IMR-90 (cell line): ENCODE data around the gene STON2. TPM values are rescaled to one million over a fixed set of nuclear protein-coding genes. Genes with fewer than 3 reads are reported as not detected.

Experiments
- ATAC-seq: fragments of 200-7000 bp; cut with Tn5 transposase; 2 replicates; pipeline ENCODE4 v1.9.1; 2020; ENCODE audit warnings: low read depth, mild to moderate bottlenecking, moderate library complexity
- BruUV-seq: library from RNA; stranded (reverse); fragments of 400-500 nt; replicated peaks from 2 replicates; lab custom pipeline; 2021; lab: Mats Ljungman, UMichigan
- CTCF ChIA-PET: fragments of 300-600 bp; formaldehyde crosslinking; extraction: SDS; loops from one replicate; lab custom pipeline; 2021; ENCODE audit warnings: antibody characterized with exemption; lab: Yijun Ruan, JAX
- POLR2A ChIA-PET: fragments of 300-600 bp; sonication (Branson Sonifier 250); formaldehyde crosslinking; loops from one replicate; lab custom pipeline; 2022; ENCODE audit warnings: antibody characterized with exemption; ENCODE audit not compliant: unreplicated experiment; lab: Charles Lee
- DNase-seq: peaks from one replicate; pipeline ENCODE4 v3.0.0; 2013
- H2AFZ ChIP-seq: replicated peaks from 2 replicates; pipeline ENCODE3; 2013; ENCODE audit warnings: low read length, mild to moderate bottlenecking; ENCODE audit not compliant: poor library complexity
- H2AK5ac ChIP-seq: 2 replicates; pipeline ENCODE4 v1.6.1; 2013; ENCODE audit warnings: low read depth, low read length, inconsistent platforms
- H2AK9ac ChIP-seq: replicated peaks from 2 replicates; pipeline ENCODE3; 2013; ENCODE audit warnings: mild to moderate bottlenecking, low read depth, low read length, moderate library complexity; ENCODE audit not compliant: poor library complexity
- H2BK120ac ChIP-seq: 2 replicates; pipeline ENCODE4 v1.6.1; 2013; ENCODE audit warnings: low read depth, low read length, inconsistent platforms
- H2BK15ac ChIP-seq: 3 replicates; pipeline ENCODE4 v1.6.1; 2013; ENCODE audit warnings: low read depth, low read length, inconsistent platforms
- H2BK20ac ChIP-seq: 2 replicates; pipeline ENCODE4 v1.6.1; 2013; ENCODE audit warnings: low read depth, mild to moderate bottlenecking, inconsistent platforms, low read length, moderate library complexity
- H2BK5ac ChIP-seq: 2 replicates; pipeline ENCODE4 v1.6.1; 2013; ENCODE audit warnings: mild to moderate bottlenecking, low read depth, low read length, inconsistent platforms; ENCODE audit not compliant: poor library complexity, severe bottlenecking
- H3K14ac ChIP-seq: replicated peaks from 2 replicates; pipeline ENCODE4 v1.6.1; 2013; ENCODE audit warnings: low read depth, low read length, inconsistent platforms
- H3K18ac ChIP-seq: 2 replicates; pipeline ENCODE4 v1.6.1; 2013; ENCODE audit warnings: low read depth, low read length, control low read depth
- H3K23ac ChIP-seq: 2 replicates; pipeline ENCODE4 v1.6.1; 2013; ENCODE audit warnings: low read depth, low read length, inconsistent platforms
- H3K27ac ChIP-seq: 2 replicates; pipeline ENCODE4 v1.5.1; 2013; ENCODE audit warnings: mild to moderate bottlenecking, control low read depth, low read length; ENCODE audit not compliant: insufficient read depth
- H3K27me3 ChIP-seq: 2 replicates; pipeline ENCODE4 v1.6.1; 2013; ENCODE audit warnings: low read length; ENCODE audit not compliant: control insufficient read depth, insufficient read depth
- H3K36me3 ChIP-seq: 2 replicates; pipeline ENCODE4 v1.6.1; 2013; ENCODE audit warnings: low read length, mixed read lengths; ENCODE audit not compliant: control insufficient read depth, insufficient read depth
- H3K4ac ChIP-seq: 2 replicates; pipeline ENCODE4 v1.6.1; 2013; ENCODE audit warnings: low read depth, low read length, inconsistent platforms
- H3K4me1 ChIP-seq: 2 replicates; pipeline ENCODE4 v1.6.1; 2013; ENCODE audit warnings: low read length, mixed read lengths; ENCODE audit not compliant: control insufficient read depth, insufficient read depth
- H3K4me2 ChIP-seq: 2 replicates; pipeline ENCODE4 v1.6.1; 2013; ENCODE audit warnings: low read depth, mild to moderate bottlenecking, control low read depth, low read length, moderate library complexity
- H3K4me3 ChIP-seq: 2 replicates; pipeline ENCODE4 v1.5.1; 2013; ENCODE audit warnings: low read depth, mild to moderate bottlenecking, control low read depth, low read length, moderate library complexity; ENCODE audit not compliant: insufficient read depth
- H3K56ac ChIP-seq: 2 replicates; pipeline ENCODE4 v1.6.1; 2013; ENCODE audit warnings: low read length, inconsistent platforms; ENCODE audit not compliant: insufficient read depth; ENCODE audit errors: extremely low read depth
- H3K79me1 ChIP-seq, 2 experiments: 2 replicates each; pipeline ENCODE4 v1.6.1; 2013; ENCODE audit warnings: low read length in 2 of 2, inconsistent platforms in 1 of 2, low read depth in 1 of 2
- H3K9ac ChIP-seq: 2 replicates; pipeline ENCODE4 v1.6.1; 2013; ENCODE audit warnings: low read depth, low read length, control low read depth
- H3K9me1 ChIP-seq: 2 replicates; pipeline ENCODE4 v1.6.1; 2013; ENCODE audit warnings: low read length, inconsistent platforms; ENCODE audit not compliant: insufficient read depth
- H3K9me3 ChIP-seq: 2 replicates; pipeline ENCODE4 v1.6.1; 2013; ENCODE audit warnings: low read length; ENCODE audit not compliant: control insufficient read depth, insufficient read depth
- H4K20me1 ChIP-seq: 2 replicates; pipeline ENCODE4 v1.6.1; 2013; ENCODE audit warnings: low read length, inconsistent platforms; ENCODE audit not compliant: insufficient read depth
- H4K5ac ChIP-seq: 2 replicates; pipeline ENCODE4 v1.6.1; 2013; ENCODE audit warnings: mild to moderate bottlenecking, low read depth, low read length, control low read depth
- H4K8ac ChIP-seq, 2 experiments: 2 replicates each; pipeline ENCODE4 v1.6.1; 2013; ENCODE audit warnings: low read depth in 2 of 2, low read length in 2 of 2, control low read depth in 1 of 2, inconsistent platforms in 1 of 2
- H4K91ac ChIP-seq: 2 replicates; pipeline ENCODE4 v1.6.1; 2013; ENCODE audit warnings: low read depth, low read length, inconsistent platforms; ENCODE audit not compliant: insufficient read depth
- BHLHE40 ChIP-seq: fragments of 150-350 bp; IDR thresholded peaks from 2 replicates; pipeline ENCODE4 v1.6.1; 2016; ENCODE audit warnings: mild to moderate bottlenecking, low read depth, low read length
- CEBPB ChIP-seq: IDR thresholded peaks from 2 replicates; pipeline ENCODE4 v1.6.1; 2012; ENCODE audit warnings: low read depth, low read length, improper control_type of control experiment
- CHD1 ChIP-seq: IDR thresholded peaks from 2 replicates; pipeline ENCODE4 v1.6.1; 2012; ENCODE audit warnings: low read depth, low read length, improper control_type of control experiment
- CTCF ChIP-seq: conservative IDR thresholded peaks from 2 replicates; pipeline ENCODE4 v1.5.1; 2012; ENCODE audit warnings: mild to moderate bottlenecking, low read depth, low read length, improper control_type of control experiment
- FOS ChIP-seq: fragments of 150-350 bp; IDR thresholded peaks from 2 replicates; pipeline ENCODE4 v1.6.1; 2016; ENCODE audit warnings: low read depth, low read length
- MAFK ChIP-seq: IDR thresholded peaks from 2 replicates; pipeline ENCODE4 v1.6.1; 2012; ENCODE audit warnings: low read depth, low read length, improper control_type of control experiment
- MXI1 ChIP-seq: IDR thresholded peaks from 2 replicates; pipeline ENCODE4 v1.6.1; 2012; ENCODE audit warnings: low read depth, mild to moderate bottlenecking, low read length, moderate library complexity, borderline replicate concordance
- NFE2L2 ChIP-seq: fragments of 150-350 bp; IDR thresholded peaks from 2 replicates; pipeline ENCODE4 v1.6.1; 2016; ENCODE audit warnings: low read depth, mild to moderate bottlenecking, low read length
- POLR2A ChIP-seq: IDR thresholded peaks from 2 replicates; pipeline ENCODE4 v1.6.1; 2012; ENCODE audit warnings: mild to moderate bottlenecking, low read depth, low read length
- RAD21 ChIP-seq: IDR thresholded peaks from 2 replicates; pipeline ENCODE4 v1.6.1; 2012; ENCODE audit warnings: low read length, improper control_type of control experiment
- RCOR1 ChIP-seq: IDR thresholded peaks from 2 replicates; pipeline ENCODE4 v1.6.1; 2012; ENCODE audit warnings: mild to moderate bottlenecking, low read length, improper control_type of control experiment; ENCODE audit not compliant: insufficient replicate concordance
- RFX5 ChIP-seq: IDR thresholded peaks from 2 replicates; pipeline ENCODE4 v1.8.0; 2012; ENCODE audit warnings: low read depth, mild to moderate bottlenecking, low read length, moderate library complexity
- SMC3 ChIP-seq: fragments of 150-350 bp; IDR thresholded peaks from 2 replicates; pipeline ENCODE4 v1.6.1; 2016; ENCODE audit warnings: low read depth, mild to moderate bottlenecking, antibody characterized with exemption, low read length, moderate library complexity
- WGBS, 2 experiments: methylation state at CpG; one replicate each; pipeline versions ENCODE4 v1.1.5 to v1.1.7; 2013; ENCODE audit warnings: missing lambda C conversion rate in 2 of 2; ENCODE audit not compliant: insufficient read length in 1 of 2; ENCODE audit errors: extremely low coverage in 2 of 2; 5-methylcytosine and 5-hydroxymethylcytosine counted together
- dilution Hi-C: fragments of 300-500 bp; cut with HindIII; formaldehyde crosslinking; loops from one replicate; pipeline ENCODE4 v1.14.3; 2018; ENCODE audit warnings: low sequenced_read_pairs; ENCODE audit not compliant: unreplicated experiment
- in situ Hi-C: fragments of 300-500 bp; cut with MboI; formaldehyde crosslinking; loops from 3 replicates; pipeline ENCODE4 v1.14.3; 2019; ENCODE audit warnings: low sequenced_read_pairs, inconsistent platforms, mixed read lengths
- intact Hi-C: fragments of 100-400 bp; cut with micrococcal nuclease; formaldehyde crosslinking; loops from 2 replicates; pipeline ENCODE4 v1.10.0; 2022
- polyA plus RNA-seq, 3 experiments: library from polyadenylated mRNA; depleted of rRNA; stranded (reverse); fragments of >200 nt; gene quantifications; 2 replicates each; pipeline ENCODE4 v1.2.3, GENCODE V29; 2012; ENCODE audit warnings: low replicate concordance in 1 of 3
- total RNA-seq: library from RNA; depleted of rRNA; stranded (reverse); fragments of >200 nt; gene quantifications from 2 replicates; pipeline ENCODE4 v1.2.3, GENCODE V29; 2012
- TF ChIP-seq, protein P1 (sequence below): fragments of 150-350 bp; IDR thresholded peaks from 2 replicates; pipeline ENCODE4 v1.6.1; 2017; ENCODE audit warnings: mild to moderate bottlenecking, antibody characterized with exemption, low read length, low read depth
- TF ChIP-seq, protein P2 (sequence below): fragments of 150-350 bp; IDR thresholded peaks from 2 replicates; pipeline ENCODE4 v1.6.1; 2016; ENCODE audit warnings: low read depth, mild to moderate bottlenecking, low read length, moderate library complexity, borderline replicate concordance

STON2 gene
- total and polyA plus RNA-seq, 2 of the 4 experiments (the other 2 are of a cell fraction): not detected

DNA sequence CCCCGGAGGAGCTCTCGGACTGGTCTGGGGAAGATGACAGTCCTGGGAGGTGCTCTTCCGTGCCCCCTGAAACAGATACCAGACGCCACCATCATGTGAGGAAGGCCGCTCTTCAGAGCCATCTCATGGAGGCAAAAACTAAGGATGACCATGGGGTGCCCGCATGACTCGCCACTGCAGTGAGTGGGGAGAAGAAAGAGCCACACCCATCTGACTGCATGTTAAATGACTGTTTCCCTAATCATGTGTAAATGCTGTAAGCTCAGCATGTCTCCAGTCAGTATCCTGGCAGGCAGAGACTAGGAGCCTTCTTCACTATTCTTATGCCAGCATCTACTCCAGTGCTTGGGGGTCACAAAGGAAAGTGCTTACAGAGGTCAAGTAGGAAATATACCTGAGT lies 4.0 kb downstream of the STON2 start:
- H3K9me3 ChIP-seq: no peaks in the 10 kb centered on the region
- H3K4ac ChIP-seq: no peak overlapping the region
- H3K4me1 ChIP-seq: no peaks in the 10 kb centered on the region
- H2BK20ac ChIP-seq: no peak overlapping the region
- no peaks in the 10 kb centered on the region for H3K9me1 ChIP-seq
- ChIA-PET CTCF (interaction anchor here (1.3 kb wide), 1 partner anchor 68 kb away, joined by 3 read pairs; no protein-coding TSS in a partner anchor), POLR2A (no interaction called here)
- in situ Hi-C loops (no loop called here), dilution Hi-C loops (no loop called here), intact Hi-C loops (no loop called here)
- TF ChIP-seq SMC3: no peak
- TF ChIP-seq MXI1: no peak
- no peak for TF ChIP-seq RCOR1
- TF ChIP-seq CHD1: no peak
- TF ChIP-seq CEBPB: no peak
- no peak for TF ChIP-seq BHLHE40
- no peak for TF ChIP-seq NFE2L2
- no peak for TF ChIP-seq RAD21
- no peak for TF ChIP-seq FOS
- TF ChIP-seq, protein P1, sequence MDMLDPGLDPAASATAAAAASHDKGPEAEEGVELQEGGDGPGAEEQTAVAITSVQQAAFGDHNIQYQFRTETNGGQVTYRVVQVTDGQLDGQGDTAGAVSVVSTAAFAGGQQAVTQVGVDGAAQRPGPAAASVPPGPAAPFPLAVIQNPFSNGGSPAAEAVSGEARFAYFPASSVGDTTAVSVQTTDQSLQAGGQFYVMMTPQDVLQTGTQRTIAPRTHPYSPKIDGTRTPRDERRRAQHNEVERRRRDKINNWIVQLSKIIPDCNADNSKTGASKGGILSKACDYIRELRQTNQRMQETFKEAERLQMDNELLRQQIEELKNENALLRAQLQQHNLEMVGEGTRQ: no peak
- no peak for TF ChIP-seq CTCF
- TF ChIP-seq MAFK: no peak
- TF ChIP-seq POLR2A: no peak
- TF ChIP-seq RFX5: no peak
- TF ChIP-seq, protein P2, sequence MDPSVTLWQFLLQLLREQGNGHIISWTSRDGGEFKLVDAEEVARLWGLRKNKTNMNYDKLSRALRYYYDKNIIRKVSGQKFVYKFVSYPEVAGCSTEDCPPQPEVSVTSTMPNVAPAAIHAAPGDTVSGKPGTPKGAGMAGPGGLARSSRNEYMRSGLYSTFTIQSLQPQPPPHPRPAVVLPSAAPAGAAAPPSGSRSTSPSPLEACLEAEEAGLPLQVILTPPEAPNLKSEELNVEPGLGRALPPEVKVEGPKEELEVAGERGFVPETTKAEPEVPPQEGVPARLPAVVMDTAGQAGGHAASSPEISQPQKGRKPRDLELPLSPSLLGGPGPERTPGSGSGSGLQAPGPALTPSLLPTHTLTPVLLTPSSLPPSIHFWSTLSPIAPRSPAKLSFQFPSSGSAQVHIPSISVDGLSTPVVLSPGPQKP: no peak
- H3K56ac ChIP-seq: no peak overlapping the region
- no peak overlapping the region for H2AK5ac ChIP-seq
- no peak overlapping the region for H4K5ac ChIP-seq
- no peak overlapping the region for H4K8ac ChIP-seq
- no peak overlapping the region for H2BK5ac ChIP-seq
- H2AK9ac ChIP-seq: no peak overlapping the region
- H3K4me2 ChIP-seq: no peak overlapping the region
- no peak overlapping the region for H3K4me3 ChIP-seq
- H3K36me3 ChIP-seq: no peaks in the 10 kb centered on the region
- no CpG with 5 or more reads among the region's 7 CpGs for WGBS, 2 experiments
- H3K27me3 ChIP-seq: no peaks in the 10 kb centered on the region
- no peaks in the 10 kb centered on the region for H4K20me1 ChIP-seq
- DNase-seq: no peak
- H3K23ac ChIP-seq: no peak overlapping the region
- no peak overlapping the region for H4K91ac ChIP-seq
- H3K79me1 ChIP-seq: no peaks in the 10 kb centered on the region
- no TSS peak for BruUV-seq
- H3K18ac ChIP-seq: no peak overlapping the region
- H3K9ac ChIP-seq: no peak overlapping the region
- H3K27ac ChIP-seq: no peak overlapping the region
- H2BK120ac ChIP-seq: no peak overlapping the region
- H3K14ac ChIP-seq: no peak overlapping the region
- no peak overlapping the region for H2BK15ac ChIP-seq
- H2AFZ ChIP-seq: no peak overlapping the region
- ATAC-seq: no peak
